ENCODE data around the gene TCF7L1. TPM values are rescaled to one million over a fixed set of nuclear protein-coding genes. Genes with fewer than 3 reads are reported as not detected.

TCF7L1 gene
- total RNA-seq, 4 donors from 2014 or later, result 0.29 to 4.0 (median 1.3) TPM

GRCh38 chr2:85132397-85132796 is 795 bp upstream of the TCF7L1 start:
- H3K27me3 ChIP-seq, result peaks cover 0 to 26% (median 0%) of the 10 kb centered on the region in 4 donors
- H3K4me3 ChIP-seq, result peak overlapping the region; percentile 43 to 88 (median 70)
- peaks cover 12 to 48% (median 31%) of the 10 kb centered on the region in 3 donors for H3K4me1 ChIP-seq
- DNase-seq, result no peak
- no peak for TF ChIP-seq POLR2A (IDR thresholded peaks at IDR 0.05)
- intact Hi-C loops (cut with DNase I), result loop anchor here (5.0 kb wide), 1 partner anchor 155 kb away; no protein-coding TSS in a partner anchor
- 22 to 25% methylated on average over 13 to 14 of the region's 14 CpGs for WGBS, 2 donors
- no peaks in the 10 kb centered on the region for H3K36me3 ChIP-seq
- no peaks in the 10 kb centered on the region for H3K9me3 ChIP-seq
- peak overlapping the region; percentile 71 to 91 (median 84) for H3K27ac ChIP-seq

DNA sequence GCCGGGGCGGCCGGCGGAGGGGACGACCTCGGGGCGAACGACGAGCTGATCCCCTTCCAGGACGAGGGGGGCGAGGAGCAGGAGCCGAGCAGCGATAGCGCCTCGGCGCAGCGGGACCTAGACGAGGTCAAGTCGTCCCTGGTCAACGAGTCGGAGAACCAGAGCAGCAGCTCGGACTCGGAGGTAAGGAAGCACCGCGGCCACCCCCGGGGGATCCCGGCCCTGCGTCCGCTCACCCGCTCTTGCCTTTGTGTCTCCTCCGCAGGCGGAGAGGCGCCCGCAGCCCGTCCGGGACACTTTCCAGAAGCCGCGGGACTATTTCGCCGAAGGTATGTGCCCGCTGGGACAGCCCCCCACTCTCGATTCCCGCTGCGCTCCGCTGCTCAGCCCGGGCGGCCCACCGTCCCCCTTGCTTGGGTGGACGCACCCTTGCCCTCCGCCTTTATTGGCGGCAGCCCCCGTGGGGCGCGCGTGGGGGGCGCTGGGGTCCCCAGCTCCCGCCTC is 611 bp downstream of the TCF7L1 start:
- Histone ChIP-seq H3K36me3 (no peaks in the 10 kb centered on the region), H3K4me1 (peaks cover 12 to 57% (median 32%) of the 10 kb centered on the region in 3 donors), H3K27me3 (peaks cover 0 to 26% (median 0%) of the 10 kb centered on the region in 4 donors), H3K27ac (peak overlapping the region; percentile 71 to 91 (median 85)), H3K4me3 (peak overlapping the region; percentile 43 to 88 (median 70)), H3K9me3 (no peaks in the 10 kb centered on the region)
- WGBS, 2 donors, result no CpG with 5 or more reads among the region's 57 CpGs
- no peak for TF ChIP-seq POLR2A (IDR thresholded peaks at IDR 0.05)
- TF ChIP-seq, protein P1, sequence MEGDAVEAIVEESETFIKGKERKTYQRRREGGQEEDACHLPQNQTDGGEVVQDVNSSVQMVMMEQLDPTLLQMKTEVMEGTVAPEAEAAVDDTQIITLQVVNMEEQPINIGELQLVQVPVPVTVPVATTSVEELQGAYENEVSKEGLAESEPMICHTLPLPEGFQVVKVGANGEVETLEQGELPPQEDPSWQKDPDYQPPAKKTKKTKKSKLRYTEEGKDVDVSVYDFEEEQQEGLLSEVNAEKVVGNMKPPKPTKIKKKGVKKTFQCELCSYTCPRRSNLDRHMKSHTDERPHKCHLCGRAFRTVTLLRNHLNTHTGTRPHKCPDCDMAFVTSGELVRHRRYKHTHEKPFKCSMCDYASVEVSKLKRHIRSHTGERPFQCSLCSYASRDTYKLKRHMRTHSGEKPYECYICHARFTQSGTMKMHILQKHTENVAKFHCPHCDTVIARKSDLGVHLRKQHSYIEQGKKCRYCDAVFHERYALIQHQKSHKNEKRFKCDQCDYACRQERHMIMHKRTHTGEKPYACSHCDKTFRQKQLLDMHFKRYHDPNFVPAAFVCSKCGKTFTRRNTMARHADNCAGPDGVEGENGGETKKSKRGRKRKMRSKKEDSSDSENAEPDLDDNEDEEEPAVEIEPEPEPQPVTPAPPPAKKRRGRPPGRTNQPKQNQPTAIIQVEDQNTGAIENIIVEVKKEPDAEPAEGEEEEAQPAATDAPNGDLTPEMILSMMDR (IDR thresholded peaks at IDR 0.05), result no peak
- no peak for DNase-seq
- intact Hi-C loops (cut with DNase I), result loop anchor here (5.0 kb wide), 1 partner anchor 153 kb away; no protein-coding TSS in a partner anchor

GRCh38 chr2:85134255-85134895 is 1.2 kb downstream of the TCF7L1 start:
- Histone ChIP-seq H3K4me1 (peaks cover 12 to 57% (median 32%) of the 10 kb centered on the region in 3 donors), H3K4me3 (peak overlapping the region; percentile 43 to 88 (median 70)), H3K27me3 (peaks cover 0 to 26% (median 0%) of the 10 kb centered on the region in 4 donors), H3K9me3 (no peaks in the 10 kb centered on the region), H3K27ac (peak overlapping the region; percentile 71 to 91 (median 85)), H3K36me3 (no peaks in the 10 kb centered on the region)
- TF ChIP-seq, protein P1 (IDR thresholded peaks at IDR 0.05), result no peak
- TF ChIP-seq POLR2A (IDR thresholded peaks at IDR 0.05), result no peak
- DNase-seq, result no peak
- intact Hi-C loops (cut with DNase I), result loop anchor here (5.0 kb wide), 1 partner anchor 153 kb away; no protein-coding TSS in a partner anchor
- WGBS, 2 donors, result 50 to 100% methylated on average over 1 to 8 of the region's 45 CpGs

DNA sequence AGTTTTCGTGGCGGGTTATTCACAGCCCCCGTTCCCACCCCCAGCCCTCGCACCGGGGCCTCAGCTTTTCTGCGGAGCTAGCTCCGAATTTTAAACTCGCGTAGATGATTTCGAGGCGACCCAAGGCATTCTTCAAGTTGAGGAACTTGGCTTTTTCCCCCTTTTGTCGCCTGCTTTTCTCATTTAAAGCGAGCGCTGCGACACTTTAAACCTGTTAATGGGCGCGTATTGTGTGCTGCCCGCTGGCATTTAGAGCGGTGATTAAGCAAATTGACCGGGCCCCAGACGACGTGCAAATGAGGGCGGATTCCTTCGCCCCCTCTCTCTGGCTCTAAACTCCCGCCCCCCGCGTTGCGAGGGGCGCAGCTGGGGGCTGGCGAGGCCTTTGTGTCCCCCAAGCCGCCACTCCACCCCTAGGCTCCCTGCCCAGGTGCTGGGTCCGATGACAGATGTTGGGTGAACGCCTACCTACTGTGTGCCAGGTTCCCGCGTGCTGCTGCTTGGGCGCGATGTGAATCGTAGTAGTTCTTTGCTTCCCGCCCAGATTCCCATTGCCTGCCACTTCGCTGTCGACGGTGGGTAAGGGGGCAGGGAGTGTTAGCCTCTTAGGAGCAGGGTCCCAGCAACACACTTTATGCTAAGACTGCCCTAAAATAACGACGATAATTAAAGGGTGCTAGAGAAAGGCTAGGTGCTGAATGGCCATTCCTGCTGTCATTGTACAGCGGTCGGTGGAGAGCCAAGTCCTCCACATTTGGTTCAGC is 1.9 kb downstream of the TCF7L1 start:
- Histone ChIP-seq H3K27me3 (peaks cover 0 to 26% (median 0%) of the 10 kb centered on the region in 4 donors), H3K27ac (peak overlapping the region in 3 of 4 donors; percentile 81 to 91 (median 89)), H3K4me1 (peaks cover 12 to 57% (median 32%) of the 10 kb centered on the region in 3 donors), H3K36me3 (no peaks in the 10 kb centered on the region), H3K4me3 (peak overlapping the region in 3 of 4 donors; percentile 67 to 88 (median 72)), H3K9me3 (no peaks in the 10 kb centered on the region)
- intact Hi-C loops (cut with DNase I), result loop anchor here (5.0 kb wide), 1 partner anchor 152 kb away; no protein-coding TSS in a partner anchor
- TF ChIP-seq, protein P1 (IDR thresholded peaks at IDR 0.05), result no peak
- no peak for TF ChIP-seq POLR2A (IDR thresholded peaks at IDR 0.05)
- WGBS, 2 donors, result 65% methylated on average over 18 to 25 of the region's 46 CpGs
- DNase-seq, result no peak

DNA sequence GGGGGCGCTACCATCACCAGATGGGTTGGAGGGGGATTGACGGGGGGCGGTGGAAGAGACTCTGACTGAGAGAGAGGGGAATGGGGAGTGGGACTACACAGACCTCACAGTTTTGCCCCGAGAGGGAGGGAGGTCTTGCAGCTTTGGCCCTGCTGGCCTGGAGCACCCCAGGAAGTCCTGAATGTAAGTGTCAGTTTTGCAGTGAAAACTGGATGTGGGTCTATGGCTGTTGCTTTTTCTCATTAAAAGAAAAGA is 2.4 kb downstream of the TCF7L1 start:
- intact Hi-C loops (cut with DNase I), result no loop called here
- peaks cover 0 to 26% (median 0%) of the 10 kb centered on the region in 4 donors for H3K27me3 ChIP-seq
- H3K36me3 ChIP-seq, result no peaks in the 10 kb centered on the region
- H3K27ac ChIP-seq, result peak overlapping the region in 3 of 4 donors; percentile 6 to 91 (median 89)
- no peaks in the 10 kb centered on the region for H3K9me3 ChIP-seq
- H3K4me3 ChIP-seq, result peak overlapping the region in 2 of 4 donors; percentile 67 to 88
- TF ChIP-seq, protein P1 (IDR thresholded peaks at IDR 0.05), result no peak
- no peak for TF ChIP-seq POLR2A (IDR thresholded peaks at IDR 0.05)
- no peak for DNase-seq
- WGBS, 2 donors, result 73 to 80% methylated on average over 4 of the region's 4 CpGs
- H3K4me1 ChIP-seq, result peaks cover 12 to 57% (median 32%) of the 10 kb centered on the region in 3 donors

Measured in esophagus squamous epithelium (tissue), 5 donors.